OCI-LY1 (cell line): ENCODE measurements around the gene COMMD10.

Source experiments
- H2AFZ ChIP-seq: fragments of 200-600 bp; sonication (generic), shearing (Covaris generic); 2 replicates; pipeline ENCODE4 v1.6.0; 2014; ENCODE audit warnings: antibody characterized with exemption, mild to moderate bottlenecking, low read length
- H3F3A ChIP-seq: fragments of 200-600 bp; sonication (generic), shearing (Covaris generic); 2 replicates; pipeline ENCODE4 v1.6.0; 2014; ENCODE audit warnings: mild to moderate bottlenecking, antibody characterized with exemption, low read length, moderate library complexity; ENCODE audit not compliant: insufficient read depth
- H3K27ac ChIP-seq: fragments of 200-600 bp; sonication (generic); 2 replicates; pipeline ENCODE4 v1.5.1; 2014; ENCODE audit warnings: low read length, mixed run types, mild to moderate bottlenecking, low read depth; ENCODE audit not compliant: poor library complexity, severe bottlenecking
- H3K27me3 ChIP-seq: fragments of 200-600 bp; sonication (generic); 2 replicates; pipeline ENCODE4 v1.6.0; 2014; ENCODE audit warnings: antibody characterized with exemption, mild to moderate bottlenecking, low read length, moderate library complexity; ENCODE audit not compliant: insufficient read depth
- H3K36me3 ChIP-seq: fragments of 200-600 bp; sonication (generic); 2 replicates; pipeline ENCODE4 v1.6.1; 2014; ENCODE audit warnings: mild to moderate bottlenecking, antibody characterized with exemption, low read length, moderate library complexity, mixed read lengths; ENCODE audit not compliant: insufficient read depth
- H3K4me1 ChIP-seq: fragments of 200-600 bp; sonication (generic); 2 replicates; pipeline ENCODE4 v1.5.1; 2014; ENCODE audit warnings: mild to moderate bottlenecking, low read length, moderate library complexity; ENCODE audit not compliant: insufficient read depth, severe bottlenecking
- H3K4me2 ChIP-seq: fragments of 200-600 bp; sonication (generic), shearing (Covaris generic); 2 replicates; pipeline ENCODE4 v1.6.1; 2014; ENCODE audit warnings: low read length
- H3K4me3 ChIP-seq: fragments of 200-600 bp; sonication (generic); 2 replicates; pipeline ENCODE4 v1.5.1; 2014; ENCODE audit warnings: low read length, low read depth, mild to moderate bottlenecking, mixed read lengths; ENCODE audit not compliant: poor library complexity, severe bottlenecking
- H3K79me2 ChIP-seq: fragments of 200-600 bp; shearing (Covaris generic); 2 replicates; pipeline ENCODE4 v1.6.1; 2016; ENCODE audit warnings: mixed run types, low read length, mixed read lengths; ENCODE audit not compliant: insufficient read depth
- H3K9ac ChIP-seq: fragments of 200-600 bp; sonication (generic), shearing (Covaris generic); 2 replicates; pipeline ENCODE4 v1.6.1; 2014; ENCODE audit warnings: mild to moderate bottlenecking, low read length, mixed read lengths
- H3K9me2 ChIP-seq: fragments of 200-600 bp; sonication (generic), shearing (Covaris generic); 2 replicates; pipeline ENCODE4 v1.6.1; 2014; ENCODE audit warnings: low read depth, mild to moderate bottlenecking, low read length, mixed read lengths
- H3K9me3 ChIP-seq: fragments of 200-600 bp; shearing (Covaris generic); 2 replicates; pipeline ENCODE4 v1.6.1; 2014; ENCODE audit warnings: low read length, mixed read lengths
- H4K20me1 ChIP-seq: fragments of 200-600 bp; sonication (generic), shearing (Covaris generic); 2 replicates; pipeline ENCODE4 v1.6.0; 2016; ENCODE audit warnings: mild to moderate bottlenecking, low read length; ENCODE audit not compliant: insufficient read depth
- CTCF ChIP-seq: fragments of 200-600 bp; sonication (generic), shearing (Covaris generic); IDR thresholded peaks from 2 replicates; pipeline ENCODE4 v1.5.1; 2017; ENCODE audit warnings: mild to moderate bottlenecking, antibody characterized with exemption, low read length, moderate library complexity, mixed read lengths
- EZH2 ChIP-seq: fragments of 200-600 bp; sonication (generic), shearing (Covaris generic); IDR thresholded peaks from 2 replicates; pipeline ENCODE4 v1.8.0; 2017; ENCODE audit warnings: borderline replicate concordance, mixed run types, mild to moderate bottlenecking, antibody characterized with exemption, low read length, moderate library complexity, mixed read lengths

The COMMD10 gene

GRCh38 chr5:116274251-116274650 lies 189.4 kb downstream of the COMMD10 start:
- Histone ChIP-seq H3K4me2 (no peak overlapping the region), H3K79me2 (no peaks in the 10 kb centered on the region), H3K36me3 (no peaks in the 10 kb centered on the region), H3K27me3 (no peaks in the 10 kb centered on the region), H3K9me3 (peaks cover 10% of the 10 kb centered on the region), H3K9ac (no peak overlapping the region), H3K9me2 (no peaks in the 10 kb centered on the region), H3K4me3 (no peak overlapping the region), H3K27ac (no peak overlapping the region), H2AFZ (no peak overlapping the region), H3K4me1 (no peaks in the 10 kb centered on the region), H4K20me1 (no peaks in the 10 kb centered on the region), H3F3A (no peaks in the 10 kb centered on the region)
- no peak for TF ChIP-seq EZH2
- no peak for TF ChIP-seq CTCF

GRCh38 chr5:116275282-116275681 lies 190.5 kb downstream of the COMMD10 start:
- H3K27me3 ChIP-seq, result no peaks in the 10 kb centered on the region
- H3K9ac ChIP-seq, result no peak overlapping the region
- H3K4me1 ChIP-seq, result no peaks in the 10 kb centered on the region
- no peak overlapping the region for H2AFZ ChIP-seq
- no peaks in the 10 kb centered on the region for H4K20me1 ChIP-seq
- H3K27ac ChIP-seq, result no peak overlapping the region
- H3K4me3 ChIP-seq, result no peak overlapping the region
- H3K4me2 ChIP-seq, result no peak overlapping the region
- H3K79me2 ChIP-seq, result no peaks in the 10 kb centered on the region
- H3F3A ChIP-seq, result no peaks in the 10 kb centered on the region
- no peaks in the 10 kb centered on the region for H3K36me3 ChIP-seq
- TF ChIP-seq EZH2, result no peak
- H3K9me3 ChIP-seq, result peaks cover 10% of the 10 kb centered on the region
- no peaks in the 10 kb centered on the region for H3K9me2 ChIP-seq

GRCh38 chr5:116276952-116277351 lies 192.1 kb downstream of the COMMD10 start:
- Histone ChIP-seq H3F3A (no peaks in the 10 kb centered on the region), H3K27me3 (no peaks in the 10 kb centered on the region), H3K4me1 (no peaks in the 10 kb centered on the region), H4K20me1 (no peaks in the 10 kb centered on the region), H3K4me2 (no peak overlapping the region), H3K9me2 (no peaks in the 10 kb centered on the region), H2AFZ (no peak overlapping the region), H3K36me3 (no peaks in the 10 kb centered on the region), H3K9me3 (peaks cover 10% of the 10 kb centered on the region), H3K4me3 (no peak overlapping the region), H3K27ac (no peak overlapping the region), H3K79me2 (no peaks in the 10 kb centered on the region), H3K9ac (no peak overlapping the region)
- no peak for TF ChIP-seq CTCF
- TF ChIP-seq EZH2, result no peak

- no peaks in the 10 kb centered on the region for H3F3A ChIP-seq
Measured at GRCh38 chr5:116280149-116280803, 195.5 kb downstream of the COMMD10 start.

More at GRCh38 chr5:116280149-116280803, 195.5 kb downstream of the COMMD10 start:
- no peak overlapping the region for H3K9ac ChIP-seq
- no peaks in the 10 kb centered on the region for H4K20me1 ChIP-seq
- H3K27me3 ChIP-seq, result no peaks in the 10 kb centered on the region
- H3K4me2 ChIP-seq, result no peak overlapping the region
- H3K36me3 ChIP-seq, result no peaks in the 10 kb centered on the region
- TF ChIP-seq EZH2 (no peak), CTCF (no peak)
- H3K27ac ChIP-seq, result no peak overlapping the region
- H2AFZ ChIP-seq, result no peak overlapping the region
- H3K79me2 ChIP-seq, result no peaks in the 10 kb centered on the region
- no peaks in the 10 kb centered on the region for H3K4me1 ChIP-seq
- peaks cover 10% of the 10 kb centered on the region for H3K9me3 ChIP-seq
- H3K9me2 ChIP-seq, result no peaks in the 10 kb centered on the region
- no peak overlapping the region for H3K4me3 ChIP-seq
